Measurements from ENCODE around the gene SIGMAR1. TPM values are rescaled to one million over a fixed set of nuclear protein-coding genes. Genes with fewer than 3 reads are reported as not detected.

SIGMAR1 gene
- total RNA-seq, 1 experiment from 2014 or later, result 138 TPM

DNA sequence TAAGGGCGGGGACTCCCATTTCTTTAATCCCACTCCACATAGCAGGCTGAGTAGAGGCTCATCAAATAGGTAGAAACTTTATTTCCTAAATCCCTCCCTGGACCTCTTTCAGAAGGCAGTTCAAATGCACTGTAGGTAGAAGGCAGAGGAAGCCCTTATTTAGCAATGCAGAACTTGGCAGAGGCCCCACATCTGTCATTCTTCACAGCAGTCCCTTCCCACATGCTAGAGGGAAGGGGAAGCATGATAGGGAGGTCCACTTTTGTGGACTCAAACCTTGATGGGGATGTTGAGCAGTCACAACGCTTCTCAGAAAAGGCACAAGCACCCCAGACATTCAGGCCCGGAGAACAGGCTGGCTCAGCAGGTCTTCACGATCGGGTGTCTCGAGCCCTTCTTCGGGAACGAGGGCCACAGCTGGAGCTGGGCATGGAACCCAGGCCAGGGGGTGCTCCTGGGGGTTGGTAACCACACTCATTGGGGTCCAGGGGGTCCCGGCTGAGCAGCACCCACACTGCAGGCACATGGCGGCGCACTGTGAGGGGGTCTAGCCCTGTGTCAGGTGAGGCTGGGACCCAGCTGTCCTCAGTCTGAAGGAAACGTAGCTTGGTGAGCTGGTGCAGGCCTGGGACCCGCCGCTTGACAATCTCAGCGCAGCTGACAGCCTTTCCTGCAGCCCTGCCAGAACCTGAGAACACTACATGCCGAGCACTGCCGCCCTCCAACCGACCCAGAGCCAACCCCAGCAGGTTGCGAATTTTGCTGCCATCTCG lies 27.0 kb downstream of the SIGMAR1 start:
- DNase-seq, result no peak
- no peak overlapping the region for H3K4me3 ChIP-seq (ENCODE audit: insufficient read depth, low read depth, low read length)
- H3K36me3 ChIP-seq (replicated peaks; ENCODE audit: control insufficient read depth, insufficient read depth, low read length), result no peaks in the 10 kb centered on the region
- no peaks in the 10 kb centered on the region; the same call in 1 of the 2 replicates for H3K27me3 ChIP-seq (ENCODE audit: control insufficient read depth, insufficient read depth, low read length)

DNA sequence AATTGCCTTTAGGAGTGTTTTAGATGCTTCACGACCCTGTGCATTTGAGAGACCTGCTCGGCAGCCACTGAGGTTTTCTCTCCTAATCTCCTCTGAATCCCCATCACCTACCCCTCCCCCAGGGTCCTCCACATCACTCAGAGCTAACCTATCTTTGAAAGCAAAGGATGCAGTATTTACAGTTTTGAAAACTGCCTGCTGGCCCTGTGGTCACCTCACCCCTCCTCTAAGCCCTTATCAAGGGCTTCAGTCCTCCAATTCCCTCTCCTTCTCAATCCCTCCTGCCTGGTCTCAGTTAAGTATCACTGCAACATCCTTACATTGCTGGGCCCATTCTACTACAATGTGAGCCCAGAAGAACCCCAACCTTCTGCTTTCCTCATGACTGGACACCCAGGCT lies 30.3 kb downstream of the SIGMAR1 start:
- Histone ChIP-seq H3K27me3 (ENCODE audit: control insufficient read depth, insufficient read depth, low read length) (no peaks in the 10 kb centered on the region), H3K4me3 (ENCODE audit: insufficient read depth, low read depth, low read length) (no peak overlapping the region), H3K36me3 (replicated peaks; ENCODE audit: control insufficient read depth, insufficient read depth, low read length) (no peaks in the 10 kb centered on the region)
- no peak for DNase-seq

DNA sequence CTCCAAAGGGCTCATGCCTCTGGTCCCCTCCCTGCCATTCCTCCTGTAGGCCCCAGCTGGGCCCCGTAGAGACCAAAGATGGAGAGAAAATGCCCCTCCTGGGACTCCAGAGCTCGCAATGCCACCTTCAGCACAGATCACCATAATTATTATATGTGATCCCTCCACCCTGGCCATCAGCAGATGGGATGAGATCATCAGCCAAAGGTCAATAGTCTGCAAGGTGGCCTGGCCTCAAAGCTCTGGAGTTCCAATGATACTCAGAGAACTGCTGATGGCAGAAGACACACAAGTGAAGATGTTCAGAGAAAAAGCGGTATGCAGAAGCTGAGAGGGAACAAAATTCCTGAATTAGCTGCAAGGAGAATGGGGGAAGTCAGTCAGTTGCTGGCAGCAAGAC lies 30.7 kb downstream of the SIGMAR1 start:
- Histone ChIP-seq H3K4me3 (ENCODE audit: insufficient read depth, low read depth, low read length) (no peak overlapping the region), H3K27me3 (ENCODE audit: control insufficient read depth, insufficient read depth, low read length) (no peaks in the 10 kb centered on the region), H3K36me3 (replicated peaks; ENCODE audit: control insufficient read depth, insufficient read depth, low read length) (no peaks in the 10 kb centered on the region)
- no peak for DNase-seq

GRCh38 chr9:34606190-34606589 lies 31.4 kb downstream of the SIGMAR1 start:
- Histone ChIP-seq H3K27me3 (ENCODE audit: control insufficient read depth, insufficient read depth, low read length) (no peaks in the 10 kb centered on the region), H3K4me3 (ENCODE audit: insufficient read depth, low read depth, low read length) (no peak overlapping the region), H3K36me3 (replicated peaks; ENCODE audit: control insufficient read depth, insufficient read depth, low read length) (no peaks in the 10 kb centered on the region)
- DNase-seq, result no peak

GRCh38 chr9:34603610-34604231 lies 33.9 kb downstream of the SIGMAR1 start:
- H3K36me3 ChIP-seq (replicated peaks; ENCODE audit: control insufficient read depth, insufficient read depth, low read length), result no peaks in the 10 kb centered on the region
- no peak overlapping the region for H3K4me3 ChIP-seq (ENCODE audit: insufficient read depth, low read depth, low read length)
- no peaks in the 10 kb centered on the region for H3K27me3 ChIP-seq (ENCODE audit: control insufficient read depth, insufficient read depth, low read length)
- DNase-seq, result peak; percentile 93

- DNase-seq, result peak; percentile 69
- H3K4me3 ChIP-seq (ENCODE audit: insufficient read depth, low read depth, low read length), result no peak overlapping the region
These were observed 35.5 kb downstream of the SIGMAR1 start for GRCh38 chr9:34601937-34602573.

DNA sequence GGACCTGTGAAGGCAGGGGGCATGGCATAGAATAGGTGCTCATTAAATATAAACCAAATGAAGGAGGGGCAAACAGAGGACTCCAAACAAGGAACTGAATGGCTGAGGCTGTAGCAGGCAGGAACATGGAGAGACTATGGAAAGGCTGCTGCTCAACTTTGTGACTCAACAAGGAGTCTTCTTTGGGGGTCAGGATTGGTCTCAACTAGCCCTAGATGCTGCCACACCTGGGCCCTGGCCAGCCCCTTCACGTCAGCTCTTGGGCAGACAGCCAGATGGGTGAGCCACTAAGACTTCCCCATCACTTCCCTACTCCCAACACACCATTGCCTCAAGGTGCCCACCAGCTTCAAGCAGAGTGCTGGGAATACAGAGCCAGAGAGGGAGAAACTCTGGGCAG lies 36.7 kb downstream of the SIGMAR1 start:
- Histone ChIP-seq H3K36me3 (replicated peaks; ENCODE audit: control insufficient read depth, insufficient read depth, low read length) (no peaks in the 10 kb centered on the region), H3K27me3 (ENCODE audit: control insufficient read depth, insufficient read depth, low read length) (no peaks in the 10 kb centered on the region), H3K4me3 (ENCODE audit: insufficient read depth, low read depth, low read length) (no peak overlapping the region)
- no peak for DNase-seq

More at GRCh38 chr9:34601937-34602573, 35.5 kb downstream of the SIGMAR1 start:
- no peaks in the 10 kb centered on the region for H3K27me3 ChIP-seq (ENCODE audit: control insufficient read depth, insufficient read depth, low read length)
- no peaks in the 10 kb centered on the region for H3K36me3 ChIP-seq (replicated peaks; ENCODE audit: control insufficient read depth, insufficient read depth, low read length)

DNA sequence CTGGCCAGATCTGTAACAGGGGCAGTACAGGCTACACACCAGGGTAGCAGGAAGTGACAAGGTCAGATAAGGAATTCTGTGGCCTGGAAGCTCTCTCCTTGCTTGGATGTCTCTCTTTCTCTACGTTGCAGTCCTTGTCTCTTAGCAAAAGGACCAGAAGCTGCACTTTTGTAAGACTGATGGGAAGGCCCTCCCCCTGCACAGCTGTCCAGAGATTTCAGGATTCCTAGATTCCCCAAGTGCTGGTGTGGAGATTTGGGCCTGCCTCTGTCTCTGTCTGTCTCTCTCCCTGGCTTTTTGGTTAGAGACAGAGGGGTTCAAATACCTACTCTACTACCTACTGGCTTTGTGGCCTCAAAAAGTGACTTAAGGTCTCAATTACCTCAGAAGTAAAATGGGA lies 38.0 kb downstream of the SIGMAR1 start:
- H3K27me3 ChIP-seq (ENCODE audit: control insufficient read depth, insufficient read depth, low read length), result no peaks in the 10 kb centered on the region
- DNase-seq, result no peak
- H3K4me3 ChIP-seq (ENCODE audit: insufficient read depth, low read depth, low read length), result no peak overlapping the region
- H3K36me3 ChIP-seq (replicated peaks; ENCODE audit: control insufficient read depth, insufficient read depth, low read length), result no peaks in the 10 kb centered on the region

- no peak for DNase-seq
- no peak overlapping the region for H3K4me3 ChIP-seq (ENCODE audit: insufficient read depth, low read depth, low read length)
- H3K36me3 ChIP-seq (replicated peaks; ENCODE audit: control insufficient read depth, insufficient read depth, low read length), result no peaks in the 10 kb centered on the region
- peaks cover 45% of the 10 kb centered on the region for H3K27me3 ChIP-seq (ENCODE audit: control insufficient read depth, insufficient read depth, low read length)
These were observed 43.4 kb downstream of the SIGMAR1 start for GRCh38 chr9:34594177-34594576.

DNA sequence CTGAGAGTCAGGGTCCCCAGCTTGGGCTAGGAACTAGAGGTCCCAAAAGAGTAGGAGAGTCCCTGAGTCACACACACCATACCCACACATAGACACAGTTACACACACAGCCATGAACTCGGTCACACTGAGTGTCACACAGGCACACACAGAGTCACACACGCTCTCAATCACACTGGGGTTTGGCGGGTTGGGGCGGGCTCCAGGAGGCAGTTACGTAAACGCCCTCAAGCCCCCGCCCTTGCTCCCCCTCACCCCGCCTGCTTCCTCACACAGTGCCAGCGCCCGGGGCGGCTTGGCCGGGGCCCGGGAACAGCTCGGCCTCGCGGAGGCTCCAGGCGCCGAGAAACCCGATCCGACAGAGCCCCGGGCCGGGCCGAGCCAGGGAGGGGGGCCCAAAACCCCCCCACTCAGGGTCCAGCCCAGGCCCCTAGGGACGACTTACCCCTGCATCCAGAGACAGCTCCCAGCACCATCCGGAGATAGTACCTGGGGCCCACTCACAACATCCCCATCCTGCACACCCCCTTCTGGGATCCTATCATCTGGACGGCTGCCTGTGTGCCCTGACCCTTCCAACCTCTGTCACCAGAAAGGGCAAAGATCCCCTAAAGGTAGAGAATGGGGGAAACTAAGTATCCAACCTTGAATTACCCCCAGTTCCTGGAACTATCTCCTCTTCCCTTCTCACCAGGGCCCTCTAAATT lies 44.5 kb downstream of the SIGMAR1 start:
- H3K27me3 ChIP-seq (ENCODE audit: control insufficient read depth, insufficient read depth, low read length), result peaks cover 56% of the 10 kb centered on the region
- H3K4me3 ChIP-seq (ENCODE audit: insufficient read depth, low read depth, low read length), result no peak overlapping the region
- H3K36me3 ChIP-seq (replicated peaks; ENCODE audit: control insufficient read depth, insufficient read depth, low read length), result no peaks in the 10 kb centered on the region
- peak; percentile 93 for DNase-seq

- H3K27me3 ChIP-seq (ENCODE audit: control insufficient read depth, insufficient read depth, low read length), result peaks cover 65% of the 10 kb centered on the region
- no peaks in the 10 kb centered on the region for H3K36me3 ChIP-seq (replicated peaks; ENCODE audit: control insufficient read depth, insufficient read depth, low read length)
- peak; percentile 67 for DNase-seq
- no peak overlapping the region for H3K4me3 ChIP-seq (ENCODE audit: insufficient read depth, low read depth, low read length)
These were observed 45.4 kb downstream of the SIGMAR1 start for GRCh38 chr9:34591917-34592866.

GRCh38 chr9:34591248-34591916 lies 46.2 kb downstream of the SIGMAR1 start:
- no peaks in the 10 kb centered on the region for H3K36me3 ChIP-seq (replicated peaks; ENCODE audit: control insufficient read depth, insufficient read depth, low read length)
- peak; percentile 97 for DNase-seq
- H3K27me3 ChIP-seq (ENCODE audit: control insufficient read depth, insufficient read depth, low read length), result peaks cover 73% of the 10 kb centered on the region
- peak overlapping the region; percentile 64 for H3K4me3 ChIP-seq (ENCODE audit: insufficient read depth, low read depth, low read length)
